UCSD-AML1 (cell line): ENCODE measurements around the gene BCAT1.
"Not testable (repeated sequence)": the region's sequence is repeated elsewhere in the genome, so short reads cannot be mapped to it uniquely, and the experiment has no call there.

Source experiments
- DNase-seq: peaks from one replicate; lab custom pipeline; 2025; ENCODE audit not compliant: unreplicated experiment; lab: John Stamatoyannopoulos, UW

The BCAT1 gene

GRCh38 chr12:24818351-24818750 lies 130.6 kb downstream of the BCAT1 start:
- DNase-seq = no peak

DNA sequence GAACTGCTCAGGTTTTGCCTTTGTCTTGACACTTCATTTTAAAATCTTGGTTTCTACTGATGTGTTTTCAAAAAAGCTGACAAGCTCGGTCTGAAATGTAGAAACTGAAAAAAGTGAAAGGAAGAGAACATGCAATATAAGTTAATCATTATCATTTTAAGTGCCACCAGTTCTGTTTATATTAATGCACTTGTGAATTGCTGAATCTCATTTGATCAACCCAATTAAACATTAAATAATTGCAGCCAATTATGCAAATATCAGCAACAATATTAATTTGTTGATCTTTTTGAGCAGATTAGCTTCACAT lies 133.8 kb downstream of the BCAT1 start:
- DNase-seq = no peak

DNA sequence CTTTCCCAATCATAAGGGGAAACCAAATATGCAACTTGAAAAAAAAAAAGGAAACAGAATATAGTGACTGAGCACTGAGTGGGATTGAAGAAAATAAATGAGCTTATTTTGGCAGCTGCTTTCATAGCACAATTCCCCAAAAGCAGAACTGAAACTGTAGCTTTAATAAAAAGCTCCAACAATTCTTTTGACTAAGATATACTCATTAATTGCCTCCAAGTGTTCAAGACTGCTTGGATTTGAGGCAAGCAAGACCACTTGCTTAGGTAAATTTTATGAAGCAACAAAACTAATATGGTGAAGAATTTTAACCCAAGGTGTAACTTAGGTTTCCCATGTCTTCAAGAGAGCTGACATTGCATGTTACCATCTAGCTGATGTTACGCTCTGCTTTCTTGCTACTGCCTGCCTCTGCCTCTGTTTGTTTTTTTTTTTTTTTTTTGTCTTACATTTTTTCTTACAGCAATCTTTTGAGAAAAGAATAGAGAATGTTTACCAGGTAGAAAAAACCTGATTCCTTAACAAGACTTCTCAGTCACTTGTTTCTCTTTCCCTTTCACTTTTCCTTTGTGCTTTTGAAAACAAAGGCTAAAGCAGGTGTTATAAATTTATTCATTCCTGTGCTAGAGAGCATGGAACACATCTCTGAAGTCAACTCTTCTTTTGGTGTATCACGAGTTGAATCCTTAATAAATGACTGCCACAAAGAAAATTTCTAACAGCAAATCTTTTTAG lies 134.4 kb downstream of the BCAT1 start:
- DNase-seq = no peak

DNA sequence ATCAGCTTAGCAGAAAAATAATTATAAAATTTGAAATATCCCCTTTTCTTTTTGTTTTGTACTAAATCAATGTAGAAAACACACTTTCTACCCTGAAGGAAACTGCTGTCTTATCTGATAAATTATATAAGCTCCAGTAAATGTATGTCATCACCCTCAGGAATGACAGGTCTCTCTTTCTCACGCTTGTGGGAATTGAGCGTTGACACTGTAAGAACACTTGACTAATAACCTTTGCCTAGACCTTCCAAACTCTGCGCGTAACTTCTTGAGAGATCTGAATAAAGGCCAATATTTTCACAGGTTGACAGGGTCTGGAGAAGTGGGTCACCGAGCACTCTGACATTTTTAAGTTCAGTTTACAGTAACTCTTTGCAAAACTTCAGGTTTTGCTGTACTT lies 138.5 kb downstream of the BCAT1 start:
- no peak for DNase-seq

DNA sequence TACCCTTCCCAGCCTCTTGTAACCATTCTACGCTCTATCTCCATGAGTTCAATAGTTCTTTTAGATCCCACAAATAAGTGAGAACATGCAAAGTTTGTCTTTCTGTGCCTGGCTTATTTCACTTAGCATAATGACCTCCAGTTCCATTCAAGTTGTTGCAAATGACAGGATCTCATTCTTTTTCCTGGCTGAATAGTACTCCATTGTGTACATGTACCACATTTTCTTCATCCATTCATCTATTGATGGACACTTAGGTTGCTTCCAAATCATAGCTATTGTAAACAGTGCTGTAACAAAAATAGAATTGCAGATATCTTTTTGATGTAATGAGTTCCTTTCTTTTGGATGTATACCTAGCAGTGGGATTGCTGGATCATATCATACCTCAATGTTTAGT lies 139.6 kb downstream of the BCAT1 start:
- not testable (repeated sequence) for DNase-seq

GRCh38 chr12:24808651-24809050 lies 140.2 kb downstream of the BCAT1 start:
- DNase-seq = no peak

- no peak for DNase-seq
These were observed 142.5 kb downstream of the BCAT1 start for GRCh38 chr12:24806386-24806785.

DNA sequence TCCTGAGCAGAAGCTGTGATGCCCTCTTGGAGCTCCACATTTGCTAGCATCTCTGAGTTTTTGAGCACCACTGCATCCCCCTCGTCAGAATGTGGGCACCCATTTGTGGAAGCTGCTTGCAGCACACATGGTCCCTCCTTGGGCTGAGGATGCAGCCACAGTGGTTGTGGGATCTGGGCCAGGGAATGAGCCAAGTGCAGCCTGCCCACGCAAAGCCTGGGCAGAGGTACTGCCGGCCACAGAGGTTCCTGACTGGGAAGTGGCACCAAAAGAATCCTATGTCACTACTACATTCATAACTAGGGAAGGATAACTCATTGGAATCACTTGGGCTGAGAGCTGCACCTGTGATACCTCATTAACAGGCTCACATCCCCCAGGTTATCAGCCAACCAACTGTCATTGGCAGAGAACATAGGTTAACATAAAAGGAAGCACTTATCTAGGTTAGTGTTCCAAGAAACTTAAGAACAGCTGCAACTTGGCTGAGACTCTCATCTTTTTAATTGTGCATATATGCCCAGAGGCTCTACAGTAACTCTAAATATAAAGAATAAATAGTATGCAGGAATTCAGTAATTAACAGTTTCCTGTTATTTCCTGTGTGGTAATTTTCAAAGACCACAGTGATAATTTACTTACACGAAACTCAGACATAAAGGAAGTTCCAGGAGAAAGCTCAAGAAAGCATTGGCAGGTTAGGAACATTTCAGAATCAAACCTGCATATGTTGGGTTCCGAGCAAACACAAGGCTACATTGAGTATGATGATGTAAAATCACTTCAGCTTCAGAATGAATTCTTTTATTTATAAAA lies 145.3 kb downstream of the BCAT1 start:
- DNase-seq = peak; percentile 18

- DNase-seq = no peak
These were observed 150.6 kb downstream of the BCAT1 start for GRCh38 chr12:24798335-24798734.

GRCh38 chr12:24797901-24798300 lies 151.0 kb downstream of the BCAT1 start:
- DNase-seq = no peak

- peak; percentile 24 for DNase-seq
These were observed 152.0 kb downstream of the BCAT1 start for GRCh38 chr12:24796876-24797275.

DNA sequence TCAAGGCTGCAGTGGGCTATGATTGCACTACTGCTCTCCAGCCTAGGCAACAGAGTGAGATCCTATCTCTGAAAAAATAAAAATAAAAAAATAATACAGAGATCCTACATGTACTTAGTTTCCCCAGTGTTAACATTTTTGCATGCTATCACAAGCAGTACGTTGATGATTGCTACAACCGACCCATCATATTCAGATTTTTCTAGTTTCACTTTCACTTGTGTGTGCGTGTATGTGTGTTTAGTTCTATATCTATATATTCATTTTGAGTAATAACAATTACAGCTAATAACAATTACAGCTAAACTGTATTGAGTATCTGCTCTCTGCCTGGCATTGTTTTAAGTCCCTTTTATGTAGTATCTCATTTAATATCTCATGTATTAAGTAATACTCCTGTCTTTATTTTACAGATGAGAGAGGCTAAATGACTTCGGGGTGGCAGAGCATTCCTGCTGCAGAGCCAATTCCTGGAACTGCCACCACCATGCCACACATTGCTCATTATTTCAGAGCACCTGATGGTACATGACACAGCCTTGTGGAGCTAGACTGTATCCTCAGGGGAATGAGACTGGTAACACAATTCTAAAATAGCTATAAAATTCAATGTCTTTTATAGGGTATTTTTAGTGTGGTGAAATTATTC lies 153.1 kb downstream of the BCAT1 start:
- no peak for DNase-seq

DNA sequence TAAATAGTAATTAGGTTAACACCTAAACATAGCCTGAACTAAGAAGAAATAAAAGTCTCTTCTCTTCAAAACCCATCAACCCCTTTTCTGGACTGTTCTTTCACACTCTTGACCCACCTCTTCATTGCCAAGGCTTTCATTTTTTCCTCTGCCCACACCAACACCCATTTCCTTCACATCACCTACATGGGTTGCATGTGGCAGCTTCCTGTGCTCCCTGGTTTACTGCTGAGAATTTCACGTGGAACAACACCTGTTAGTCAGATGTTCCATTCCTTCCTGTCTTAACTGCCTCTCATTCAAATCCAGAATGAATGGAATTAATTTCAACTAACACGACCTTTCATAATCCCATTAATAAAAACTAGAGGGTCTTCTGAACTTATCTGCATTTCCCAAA lies 157.3 kb downstream of the BCAT1 start:
- no peak for DNase-seq

- DNase-seq = no peak
These were observed 160.0 kb downstream of the BCAT1 start for GRCh38 chr12:24788886-24789285.

DNA sequence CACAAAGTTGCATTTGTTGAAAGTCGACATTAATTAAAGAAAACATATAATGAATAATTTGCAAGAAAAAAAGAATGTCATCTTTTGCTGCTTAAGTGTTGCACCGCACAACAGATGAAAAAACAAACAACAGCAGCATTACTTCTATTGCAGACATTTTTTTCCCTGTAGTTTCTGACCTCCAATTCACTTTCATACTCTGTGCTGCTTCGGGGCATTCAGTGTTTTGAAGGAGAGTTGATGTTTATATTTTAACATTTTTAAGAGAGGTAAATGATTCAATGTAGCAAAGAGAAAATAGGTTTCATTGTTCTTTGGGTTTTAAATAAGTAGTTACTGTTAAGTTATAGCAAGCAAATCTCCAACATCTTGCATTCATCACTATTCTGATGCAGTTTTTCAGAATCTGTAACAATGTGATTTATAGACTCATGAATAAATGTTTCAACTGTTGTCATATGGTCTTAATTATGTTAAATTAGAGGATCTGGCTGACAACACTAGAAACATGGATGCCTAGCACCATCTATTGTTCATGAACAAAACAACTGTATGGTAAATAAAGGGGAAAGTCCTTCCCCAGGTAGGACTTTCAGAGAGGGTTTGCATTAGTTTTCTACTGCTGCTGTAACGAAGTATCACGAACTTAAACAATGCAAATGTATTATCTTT lies 168.1 kb downstream of the BCAT1 start:
- no peak for DNase-seq

DNA sequence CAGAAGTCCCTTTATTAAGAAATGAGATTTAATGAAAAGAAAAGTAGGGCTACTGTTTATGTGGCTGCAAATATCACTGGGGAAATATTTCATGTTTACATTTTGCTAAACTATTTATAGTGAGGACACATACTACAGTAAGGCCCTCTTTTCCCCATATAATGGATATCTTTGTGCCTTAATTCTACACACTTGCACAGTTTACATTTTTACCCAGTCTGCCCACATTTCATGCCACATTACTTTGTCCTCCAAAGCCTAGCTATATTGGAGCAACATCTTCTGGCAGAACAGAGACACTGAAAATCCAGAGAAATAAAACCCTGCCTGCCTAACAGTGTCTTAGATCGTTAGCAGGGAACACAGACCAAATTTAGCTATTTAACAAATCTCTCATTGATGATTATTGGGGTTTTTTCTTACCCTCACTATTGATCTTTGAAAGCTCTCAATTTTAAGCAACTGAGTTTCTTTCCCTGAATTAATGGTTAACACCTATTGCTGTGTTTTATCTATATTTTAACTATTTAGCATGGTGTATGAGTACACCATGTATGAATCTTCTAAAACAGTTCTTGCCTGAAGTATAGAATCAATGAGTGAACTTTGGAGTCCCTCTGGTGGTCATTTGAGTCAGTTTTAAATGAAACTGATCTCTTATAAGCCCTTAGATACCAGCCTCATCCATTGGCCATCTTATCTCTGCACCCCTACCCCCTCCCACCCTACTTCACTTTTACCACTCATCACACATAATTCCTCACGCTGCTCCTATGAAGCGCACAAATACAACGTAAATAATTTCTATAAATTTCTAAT lies 170.2 kb downstream of the BCAT1 start:
- DNase-seq = no peak

DNA sequence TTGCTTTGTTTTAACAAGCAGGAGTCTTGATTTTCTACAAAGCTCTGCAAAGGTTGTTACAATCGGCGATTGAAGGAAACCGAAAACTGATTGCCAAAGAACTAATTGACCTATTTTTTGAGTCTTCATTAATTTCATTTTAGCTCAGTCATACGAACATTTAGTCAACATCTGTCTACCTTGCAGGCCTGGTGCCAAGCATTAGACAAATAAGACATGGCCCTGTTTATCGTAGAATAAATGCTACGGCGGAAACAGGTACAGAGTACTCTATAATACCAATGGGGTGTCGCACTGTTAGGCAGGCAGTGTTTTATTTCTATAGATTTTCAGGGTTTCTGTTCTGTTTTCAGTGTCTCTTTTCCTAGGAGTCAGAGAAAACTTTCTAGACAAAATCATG lies 171.5 kb downstream of the BCAT1 start:
- DNase-seq = no peak

- DNase-seq = no peak
These were observed 172.0 kb downstream of the BCAT1 start for GRCh38 chr12:24776861-24777260.

- DNase-seq = no peak
These were observed 173.8 kb downstream of the BCAT1 start for GRCh38 chr12:24775073-24775472.

GRCh38 chr12:24773996-24774395 lies 174.9 kb downstream of the BCAT1 start:
- no peak for DNase-seq

- DNase-seq = no peak
These were observed 176.1 kb downstream of the BCAT1 start for GRCh38 chr12:24772813-24773212.
